K562 (cell line): Measurements from ENCODE around the gene PALM3. TPM values are rescaled to one million over a fixed set of nuclear protein-coding genes. Genes with fewer than 3 reads are reported as not detected.
A peak's percentile ranks its signal among the peaks of the same experiment; 100 is the strongest.

ENCODE experiments used
- ARID4B ChIP-seq: sonication (generic); formaldehyde crosslinking; IDR thresholded peaks from 2 replicates; pipeline ENCODE4 v1.8.0; 2022; ENCODE audit warnings: mild to moderate bottlenecking, missing genetic modification reagents
- CBFB ChIP-seq: sonication (generic); formaldehyde crosslinking; IDR thresholded peaks from 2 replicates; pipeline ENCODE4 v1.4.0; 2020; ENCODE audit warnings: mild to moderate bottlenecking, missing genetic modification reagents
- CC2D1A ChIP-seq: fragments of 450-650 bp; IDR thresholded peaks from 2 replicates; pipeline ENCODE4 v1.6.1; 2017; ENCODE audit warnings: mild to moderate bottlenecking
- E2F8 ChIP-seq: fragments of 450-650 bp; IDR thresholded peaks from 2 replicates; pipeline ENCODE4 v1.7.1; 2018; ENCODE audit warnings: mild to moderate bottlenecking, low read depth; ENCODE audit not compliant: partially characterized antibody
- HDGF ChIP-seq: fragments of 450-650 bp; IDR thresholded peaks from 2 replicates; pipeline ENCODE4 v1.6.1; 2016
- HSF4 ChIP-seq: fragments of 250-450 bp; sonication (Bioruptor Pico); IDR thresholded peaks from 2 replicates; pipeline ENCODE4 v2.1.2; 2022; ENCODE audit warnings: mild to moderate bottlenecking, moderate library complexity, borderline replicate concordance
- MECOM ChIP-seq: fragments of 250-450 bp; sonication (Bioruptor Pico); IDR thresholded peaks from 2 replicates; pipeline ENCODE4 v1.8.0; 2022; ENCODE audit warnings: inconsistent platforms
- NBN ChIP-seq: fragments of 450-650 bp; IDR thresholded peaks from 2 replicates; pipeline ENCODE4 v1.6.1; 2016; ENCODE audit warnings: low read depth, mild to moderate bottlenecking
- PRPF4 ChIP-seq: fragments of 200-400 bp; formaldehyde crosslinking; IDR thresholded peaks from one replicate; pipeline ENCODE4 v1.6.1; 2017; ENCODE audit warnings: low read length, low read depth, mild to moderate bottlenecking; ENCODE audit not compliant: insufficient read depth, poor library complexity, severe bottlenecking
- SRSF3 ChIP-seq: fragments of 200-400 bp; formaldehyde crosslinking; IDR thresholded peaks from 2 replicates; pipeline ENCODE4 v1.6.1; 2016; ENCODE audit warnings: mild to moderate bottlenecking, low read length, moderate library complexity; ENCODE audit not compliant: insufficient read depth
- YBX1 ChIP-seq: fragments of 450-650 bp; IDR thresholded peaks from 2 replicates; pipeline ENCODE4 v1.7.1; 2016; ENCODE audit warnings: mild to moderate bottlenecking
- ZNF212 ChIP-seq: fragments of 450-650 bp; formaldehyde crosslinking; IDR thresholded peaks from 2 replicates; pipeline ENCODE4 v1.4.0; 2020; ENCODE audit warnings: mild to moderate bottlenecking
- ZNF354B ChIP-seq: fragments of 250-450 bp; sonication (Bioruptor Pico); IDR thresholded peaks from 2 replicates; pipeline ENCODE4 v1.4.0; 2020
- polyA plus RNA-seq, 8 experiments: library from polyadenylated mRNA; depleted of rRNA in 4 of 8; stranded (reverse) in 5 of 8; unstranded in 3 of 8; fragments of >200 nt; fragmentation: Nextera tagmentation in 2 of 8; fragmentation: Illumina TruSeq in 1 of 8; extraction: Ambion mirVana in 2 of 8; extraction: Trizol in 1 of 8; gene quantifications; 2 replicates each; pipeline versions ENCODE4 v1.2.1 to v1.2.3, GENCODE V29; 2011 to 2014; ENCODE audit warnings: inconsistent platforms in 1 of 8, missing spikeins in 1 of 8
- total RNA-seq, 7 experiments: library from RNA; depleted of rRNA in 6 of 7; stranded (reverse); fragments of >200 nt in 6 of 7; fragmentation: Illumina TruSeq in 2 of 7; extraction: Trizol in 2 of 7; gene quantifications; 2 replicates each; pipeline versions ENCODE4 v1.2.1 to v1.2.3, GENCODE V29; 2011 to 2021; ENCODE audit warnings: low replicate concordance in 1 of 7
- TF ChIP-seq, protein P1 (sequence below): fragments of 200-800 bp; sonication (Bioruptor generic); IDR thresholded peaks from 2 replicates; pipeline ENCODE4 v1.6.1; 2016; ENCODE audit warnings: missing genetic modification characterization, missing compliant biosample characterization

The PALM3 gene
- total and polyA plus RNA-seq, 9 of the 15 experiments (the other 6 are each of a cell fraction or from before 2014, with no cell fraction given): 0.07 to 9.3 (median 3.3) TPM

- peak; percentile 50; the same call in 1 of the 2 replicates for TF ChIP-seq ARID4B (CRISPR knock-in tag)
- TF ChIP-seq ZNF212 (CRISPR knock-in tag): no peak
- TF ChIP-seq, protein P1, sequence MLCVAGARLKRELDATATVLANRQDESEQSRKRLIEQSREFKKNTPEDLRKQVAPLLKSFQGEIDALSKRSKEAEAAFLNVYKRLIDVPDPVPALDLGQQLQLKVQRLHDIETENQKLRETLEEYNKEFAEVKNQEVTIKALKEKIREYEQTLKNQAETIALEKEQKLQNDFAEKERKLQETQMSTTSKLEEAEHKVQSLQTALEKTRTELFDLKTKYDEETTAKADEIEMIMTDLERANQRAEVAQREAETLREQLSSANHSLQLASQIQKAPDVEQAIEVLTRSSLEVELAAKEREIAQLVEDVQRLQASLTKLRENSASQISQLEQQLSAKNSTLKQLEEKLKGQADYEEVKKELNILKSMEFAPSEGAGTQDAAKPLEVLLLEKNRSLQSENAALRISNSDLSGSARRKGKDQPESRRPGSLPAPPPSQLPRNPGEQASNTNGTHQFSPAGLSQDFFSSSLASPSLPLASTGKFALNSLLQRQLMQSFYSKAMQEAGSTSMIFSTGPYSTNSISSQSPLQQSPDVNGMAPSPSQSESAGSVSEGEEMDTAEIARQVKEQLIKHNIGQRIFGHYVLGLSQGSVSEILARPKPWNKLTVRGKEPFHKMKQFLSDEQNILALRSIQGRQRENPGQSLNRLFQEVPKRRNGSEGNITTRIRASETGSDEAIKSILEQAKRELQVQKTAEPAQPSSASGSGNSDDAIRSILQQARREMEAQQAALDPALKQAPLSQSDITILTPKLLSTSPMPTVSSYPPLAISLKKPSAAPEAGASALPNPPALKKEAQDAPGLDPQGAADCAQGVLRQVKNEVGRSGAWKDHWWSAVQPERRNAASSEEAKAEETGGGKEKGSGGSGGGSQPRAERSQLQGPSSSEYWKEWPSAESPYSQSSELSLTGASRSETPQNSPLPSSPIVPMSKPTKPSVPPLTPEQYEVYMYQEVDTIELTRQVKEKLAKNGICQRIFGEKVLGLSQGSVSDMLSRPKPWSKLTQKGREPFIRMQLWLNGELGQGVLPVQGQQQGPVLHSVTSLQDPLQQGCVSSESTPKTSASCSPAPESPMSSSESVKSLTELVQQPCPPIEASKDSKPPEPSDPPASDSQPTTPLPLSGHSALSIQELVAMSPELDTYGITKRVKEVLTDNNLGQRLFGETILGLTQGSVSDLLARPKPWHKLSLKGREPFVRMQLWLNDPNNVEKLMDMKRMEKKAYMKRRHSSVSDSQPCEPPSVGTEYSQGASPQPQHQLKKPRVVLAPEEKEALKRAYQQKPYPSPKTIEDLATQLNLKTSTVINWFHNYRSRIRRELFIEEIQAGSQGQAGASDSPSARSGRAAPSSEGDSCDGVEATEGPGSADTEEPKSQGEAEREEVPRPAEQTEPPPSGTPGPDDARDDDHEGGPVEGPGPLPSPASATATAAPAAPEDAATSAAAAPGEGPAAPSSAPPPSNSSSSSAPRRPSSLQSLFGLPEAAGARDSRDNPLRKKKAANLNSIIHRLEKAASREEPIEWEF (CRISPR knock-in tag): no peak
- TF ChIP-seq HDGF: peak; percentile 100
- no peak for TF ChIP-seq MECOM
- no peak for TF ChIP-seq SRSF3
- TF ChIP-seq HSF4: no peak
- TF ChIP-seq E2F8: peak; percentile 60
- TF ChIP-seq YBX1: no peak
- peak; percentile 78 for TF ChIP-seq NBN
- peak; percentile 92 for TF ChIP-seq CC2D1A
- no peak for TF ChIP-seq CBFB
- no peak for TF ChIP-seq ZNF354B
- TF ChIP-seq PRPF4: peak; percentile 41
Observed at GRCh38 chr19:14005349-14006084, 56.4 kb downstream of the PALM3 start (continued).
